Measurements from ENCODE around the gene ENO2.

GRCh38 chr12:6939191-6939540 is 24.8 kb downstream of the ENO2 start:
- TF ChIP-seq CTCF (conservative IDR thresholded peaks at IDR 0.05; ENCODE audit: low read depth, low read length) (no peak), EZH2 (IDR thresholded peaks at IDR 0.05; ENCODE audit: borderline replicate concordance, low read depth, low read length, poor library complexity, severe bottlenecking) (no peak)

Measured in A673 (cell line).